Activated T-cell treated with anti-CD3 and anti-CD28 coated beads, Interleukin-2, amount 50 U/mL, for 48 hours (primary cell): ENCODE results near the gene OSBP2.

Experiments
- DNase-seq, 2 experiments: peaks; one replicate each; pipeline ENCODE4 v3.0.0-alpha.2; 2020

The OSBP2 gene

GRCh38 chr22:30884211-30885000 is 189.7 kb downstream of the OSBP2 start:
- DNase-seq = no peak

GRCh38 chr22:30885001-30885366 is 190.3 kb downstream of the OSBP2 start:
- DNase-seq = no peak

- DNase-seq = no peak
These were observed 190.9 kb downstream of the OSBP2 start for GRCh38 chr22:30885591-30885990.

- no peak for DNase-seq
These were observed 192.8 kb downstream of the OSBP2 start for GRCh38 chr22:30887453-30887852.

- no peak for DNase-seq
These were observed 193.2 kb downstream of the OSBP2 start for GRCh38 chr22:30887861-30888260.

GRCh38 chr22:30889268-30889995 is 194.8 kb downstream of the OSBP2 start:
- no peak for DNase-seq

GRCh38 chr22:30889996-30890480 is 195.4 kb downstream of the OSBP2 start:
- DNase-seq = no peak

GRCh38 chr22:30890686-30891442 is 196.2 kb downstream of the OSBP2 start:
- peak; percentile 54 to 61 for DNase-seq

- DNase-seq = no peak
These were observed 196.7 kb downstream of the OSBP2 start for GRCh38 chr22:30891443-30891755.

GRCh38 chr22:30891781-30892180 is 197.1 kb downstream of the OSBP2 start:
- no peak for DNase-seq

GRCh38 chr22:30892286-30892685 is 197.6 kb downstream of the OSBP2 start:
- DNase-seq = peak in 1 of 2 experiments; percentile 14

- DNase-seq = peak in 1 of 2 experiments; percentile 12
These were observed 198.1 kb downstream of the OSBP2 start for GRCh38 chr22:30892731-30893221.

- DNase-seq = no peak
These were observed 199.0 kb downstream of the OSBP2 start for GRCh38 chr22:30893434-30894370.

- no peak for DNase-seq
These were observed 199.7 kb downstream of the OSBP2 start for GRCh38 chr22:30894371-30894740.

GRCh38 chr22:30902496-30903357 is 208.1 kb downstream of the OSBP2 start:
- no peak for DNase-seq

- DNase-seq = no peak
These were observed 209.3 kb downstream of the OSBP2 start for GRCh38 chr22:30903876-30904460.

- DNase-seq = no peak
These were observed 211.1 kb downstream of the OSBP2 start for GRCh38 chr22:30905696-30906341.

GRCh38 chr22:30906411-30906810 is 211.7 kb downstream of the OSBP2 start:
- no peak for DNase-seq

- no peak for DNase-seq
These were observed 212.3 kb downstream of the OSBP2 start for GRCh38 chr22:30906946-30907345.

- no peak for DNase-seq
These were observed 213.4 kb downstream of the OSBP2 start for GRCh38 chr22:30908051-30908461.
